Endometrial microvascular endothelial cells (primary cell): Measurements from ENCODE around the gene CEP89. TPM values are rescaled to one million over a fixed set of nuclear protein-coding genes. Genes with fewer than 3 reads are reported as not detected.
"Not testable (repeated sequence)": the region's sequence is repeated elsewhere in the genome, so short reads cannot be mapped to it uniquely, and the experiment has no call there.

ENCODE experiments used
- in situ Hi-C: cut with HindIII; loops from 2 replicates; pipeline ENCODE4 v1.10.0; 2017; ENCODE audit warnings: low sequenced_read_pairs, low pct_unique_long_range_greater_than_20kb; ENCODE audit errors: inconsistent ontology term
- total RNA-seq: library from RNA; depleted of rRNA; stranded (reverse); fragments of >200 nt; gene quantifications from one replicate; pipeline ENCODE4 v1.2.3, GENCODE V29; 2015; ENCODE audit errors: inconsistent ontology term

CEP89 gene
- total RNA-seq, 1 donor from 2014 or later: 31.6 TPM

- in situ Hi-C loops: no loop called here
Observed at GRCh38 chr19:32876919-32877285, 94.9 kb downstream of the CEP89 start.

DNA sequence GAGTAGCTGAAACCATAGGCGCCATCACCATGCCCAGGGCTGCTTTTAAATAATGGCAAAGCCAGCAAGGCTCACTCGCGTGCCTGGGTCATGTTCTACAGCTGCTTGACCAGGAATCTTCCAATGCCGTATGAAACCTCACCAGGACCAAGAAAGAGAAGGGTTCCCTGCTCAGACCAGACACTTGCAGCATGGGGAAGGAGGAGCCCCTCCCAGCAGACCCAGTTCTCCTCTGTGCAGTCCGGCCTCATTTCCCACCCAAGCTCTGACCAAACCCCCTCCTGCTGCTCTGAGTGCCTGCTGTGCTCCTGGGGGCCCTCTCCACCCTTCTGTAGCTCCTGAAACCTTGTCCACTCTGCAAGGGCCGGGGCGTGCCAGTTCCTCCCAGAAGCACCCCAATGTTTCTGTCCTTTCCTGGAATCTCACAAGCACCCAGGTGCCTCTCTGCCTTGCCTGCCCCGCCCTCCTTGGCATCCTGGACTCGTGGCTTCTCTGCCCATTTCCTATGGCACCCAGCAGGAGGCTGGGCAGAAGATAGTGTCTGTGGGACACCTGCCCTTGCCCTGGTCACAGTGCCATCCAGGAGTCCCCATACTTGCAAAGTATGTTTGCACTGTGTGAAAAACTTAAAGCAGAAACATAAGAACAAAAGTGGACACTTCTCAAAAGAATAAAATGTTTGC is 95.4 kb downstream of the CEP89 start:
- in situ Hi-C loops: no loop called here

DNA sequence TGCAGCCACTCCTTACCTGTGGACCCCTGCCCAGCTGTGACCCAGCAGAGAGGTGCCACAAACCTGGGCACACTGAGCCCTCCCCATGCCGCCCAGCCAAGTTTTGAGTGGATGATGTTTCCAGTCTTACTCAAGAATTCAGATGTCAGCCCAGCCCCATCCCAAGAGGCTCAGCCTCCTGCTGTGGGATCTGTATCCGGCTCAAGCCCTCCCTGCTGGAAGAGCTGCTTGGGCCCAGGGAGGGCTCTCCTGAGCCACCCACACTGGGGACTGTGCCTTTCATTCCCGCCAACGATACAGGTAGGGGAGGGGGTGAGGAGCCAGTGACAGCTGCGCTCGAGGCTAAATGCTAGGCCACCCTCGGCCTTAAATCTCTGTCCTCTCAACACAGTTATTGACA is 96.3 kb downstream of the CEP89 start:
- in situ Hi-C loops: no loop called here

DNA sequence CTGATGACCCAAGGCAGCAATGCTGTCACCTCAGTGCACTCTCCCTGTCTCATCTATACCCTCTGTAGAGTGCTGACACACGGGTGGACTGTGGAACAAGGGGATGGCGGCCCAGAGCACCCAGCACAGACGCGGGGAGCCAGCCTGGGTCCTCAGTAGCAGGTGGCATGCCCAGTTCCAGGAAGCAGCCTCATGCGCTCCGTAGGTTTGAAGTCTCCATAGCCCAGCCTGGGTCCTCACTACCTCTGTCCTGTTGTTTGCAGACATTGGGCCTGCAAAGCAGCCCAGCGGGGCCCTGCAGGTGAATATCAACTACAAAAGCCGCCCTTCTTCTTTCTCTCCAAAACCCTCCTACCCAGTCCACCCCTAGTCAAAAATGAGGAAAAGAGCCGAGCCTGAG is 97.2 kb downstream of the CEP89 start:
- in situ Hi-C loops: no loop called here

GRCh38 chr19:32873247-32873959 is 98.4 kb downstream of the CEP89 start:
- in situ Hi-C loops: no loop called here

DNA sequence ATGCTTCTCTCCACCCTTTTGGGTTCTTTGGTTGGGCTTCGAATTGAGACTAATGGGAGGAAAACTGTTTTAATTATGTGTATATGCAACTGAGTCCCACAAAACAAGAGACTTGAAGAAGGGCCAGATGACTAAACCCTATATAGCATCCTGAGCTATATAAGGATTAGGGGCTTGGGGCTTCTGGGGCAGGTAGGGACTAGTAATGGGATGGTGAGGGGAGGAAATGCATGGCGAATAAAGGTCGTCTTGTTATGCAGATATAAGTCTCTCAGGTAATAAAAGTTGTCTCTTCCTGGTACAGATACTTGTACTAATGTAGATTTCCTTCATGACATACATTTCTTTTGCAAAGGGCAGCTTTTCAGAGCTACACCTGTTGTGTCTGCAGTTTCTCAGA is 99.4 kb downstream of the CEP89 start:
- in situ Hi-C loops: no loop called here

GRCh38 chr19:32870981-32871451 is 100.7 kb downstream of the CEP89 start:
- in situ Hi-C loops: no loop called here

DNA sequence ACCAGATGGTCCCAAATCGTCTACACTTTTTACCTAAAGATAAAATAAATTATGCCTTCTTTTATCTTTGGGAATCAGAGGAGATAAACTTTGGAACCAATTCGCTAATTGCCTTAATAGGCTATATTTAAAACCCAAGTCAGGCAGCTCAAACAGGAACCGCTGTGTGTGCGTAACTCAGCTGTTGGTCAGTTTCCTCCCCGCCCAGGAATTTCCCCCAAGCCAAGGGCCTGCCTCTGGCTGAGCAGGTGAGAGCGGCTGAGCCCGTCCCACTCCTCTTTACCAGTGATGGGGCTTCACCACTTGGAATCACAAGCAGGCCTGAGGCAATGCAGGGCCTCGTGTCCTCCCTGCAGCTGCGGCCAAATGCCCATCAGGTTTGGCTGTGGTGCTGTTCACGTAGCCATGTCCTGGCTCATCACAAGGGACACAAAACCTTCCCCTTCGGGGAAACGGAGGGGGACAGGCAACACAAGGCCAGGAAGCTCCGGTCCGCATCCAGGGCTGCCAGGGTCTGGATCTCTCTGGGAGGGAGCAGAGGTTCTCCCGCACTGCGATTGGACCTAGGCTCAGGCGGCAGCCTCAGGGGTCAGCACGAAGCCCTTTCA is 101.7 kb downstream of the CEP89 start:
- in situ Hi-C loops: no loop called here

- in situ Hi-C loops: no loop called here
Observed at GRCh38 chr19:32869369-32869965, 102.3 kb downstream of the CEP89 start, which contains the start of gene SLC7A9. TSS of gene SLC7A9 (minus strand) at chr19:32869767. CDS start at chr19:32868534, 1,233 bp downstream.

- in situ Hi-C loops: no loop called here
Observed at GRCh38 chr19:32868206-32868950, 103.4 kb downstream of the CEP89 start.

DNA sequence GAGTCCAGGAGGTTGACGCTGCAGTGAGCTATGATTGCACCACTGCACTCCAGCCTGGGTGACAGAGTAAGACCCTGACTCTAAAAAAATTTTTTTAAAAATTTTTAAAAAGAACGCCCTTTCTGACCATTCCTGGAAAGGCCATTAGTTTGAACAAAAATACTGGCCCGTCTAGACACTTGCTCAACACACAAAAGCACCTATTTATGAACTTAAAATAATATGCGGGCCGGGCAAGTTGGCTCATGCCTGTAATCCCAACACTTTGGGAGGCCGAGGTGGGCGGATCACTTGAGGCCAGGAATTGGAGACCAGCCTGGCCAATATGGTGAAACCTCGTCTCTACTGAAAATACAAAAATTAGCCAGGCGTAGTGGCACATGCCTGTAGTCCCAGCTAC is 104.3 kb downstream of the CEP89 start:
- in situ Hi-C loops: not testable (repeated sequence)

GRCh38 chr19:32866564-32867265 is 105.0 kb downstream of the CEP89 start:
- in situ Hi-C loops: no loop called here

- in situ Hi-C loops: no loop called here
Observed at GRCh38 chr19:32866061-32866460, 105.7 kb downstream of the CEP89 start.

GRCh38 chr19:32865326-32865725 is 106.4 kb downstream of the CEP89 start:
- in situ Hi-C loops: no loop called here

DNA sequence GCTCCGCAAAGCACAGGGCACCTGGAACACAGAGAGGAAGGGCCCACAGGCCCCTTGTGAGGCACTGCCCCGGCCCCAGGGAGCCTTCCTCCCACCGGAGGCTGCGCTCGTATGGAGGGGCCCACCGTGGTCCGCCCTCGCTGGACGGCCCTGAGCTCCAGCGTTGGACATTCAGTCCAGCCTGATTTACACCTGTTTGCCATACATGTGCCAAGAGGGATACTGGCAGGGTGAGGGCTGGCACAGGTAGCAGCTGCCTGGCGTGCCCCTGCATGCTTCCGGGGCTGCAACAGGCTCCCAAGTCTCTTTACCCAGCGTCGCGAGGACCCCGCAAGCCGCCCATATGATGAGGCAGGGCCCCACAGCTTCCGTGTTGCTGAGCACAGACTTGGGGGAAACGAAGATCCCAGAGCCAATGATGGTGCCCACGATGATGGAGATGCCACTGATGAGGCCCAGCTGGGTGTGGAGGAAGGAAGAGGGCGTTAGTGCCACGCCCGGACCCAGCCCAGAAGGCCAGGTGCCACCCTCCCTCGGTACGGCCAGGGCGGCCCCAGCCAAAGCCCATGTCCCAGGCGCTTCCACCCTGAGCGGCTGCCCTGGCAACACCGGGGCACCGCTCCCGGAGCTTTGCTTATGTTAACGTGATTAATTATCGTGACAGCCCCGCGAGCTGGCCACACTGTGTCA is 107.3 kb downstream of the CEP89 start:
- in situ Hi-C loops: no loop called here

DNA sequence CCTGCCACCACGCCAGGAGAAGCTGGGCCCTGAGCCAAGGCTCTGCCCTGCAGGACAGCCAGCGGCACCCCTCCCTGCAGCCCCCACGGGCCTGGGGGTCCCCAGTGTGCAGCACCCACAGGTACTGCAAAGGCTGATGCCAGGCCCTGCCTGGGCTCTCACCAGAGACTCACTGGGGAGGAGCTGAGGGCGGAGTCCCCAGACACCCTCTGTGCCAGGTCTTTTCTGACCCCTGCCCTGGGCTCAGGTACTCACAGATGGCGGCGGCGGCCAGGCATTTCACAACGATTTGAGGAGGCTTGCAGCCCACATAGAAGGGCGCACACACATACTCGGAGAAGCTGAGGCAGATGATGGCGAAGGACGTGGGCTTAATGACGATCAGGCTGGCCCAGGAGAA is 107.9 kb downstream of the CEP89 start:
- in situ Hi-C loops: no loop called here

DNA sequence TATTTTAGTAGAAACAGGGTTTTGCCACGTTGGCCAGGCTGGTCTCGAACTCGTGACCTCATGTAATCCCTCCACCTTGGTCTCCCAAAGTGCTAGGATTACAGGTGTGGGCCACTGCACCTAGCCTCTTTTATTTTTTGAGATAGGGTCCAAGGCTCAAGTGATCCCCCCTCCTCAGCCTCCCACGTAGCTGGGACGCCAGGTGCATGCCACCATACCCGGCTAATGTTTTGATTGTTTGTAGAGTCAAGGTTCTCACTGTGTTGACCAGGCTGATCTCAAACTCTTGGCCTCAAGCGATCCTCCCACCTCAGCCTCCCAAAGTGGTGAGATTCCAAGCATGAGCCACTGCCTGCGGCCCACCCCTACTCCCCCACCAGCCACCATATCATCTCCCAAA is 108.5 kb downstream of the CEP89 start:
- in situ Hi-C loops: no loop called here

DNA sequence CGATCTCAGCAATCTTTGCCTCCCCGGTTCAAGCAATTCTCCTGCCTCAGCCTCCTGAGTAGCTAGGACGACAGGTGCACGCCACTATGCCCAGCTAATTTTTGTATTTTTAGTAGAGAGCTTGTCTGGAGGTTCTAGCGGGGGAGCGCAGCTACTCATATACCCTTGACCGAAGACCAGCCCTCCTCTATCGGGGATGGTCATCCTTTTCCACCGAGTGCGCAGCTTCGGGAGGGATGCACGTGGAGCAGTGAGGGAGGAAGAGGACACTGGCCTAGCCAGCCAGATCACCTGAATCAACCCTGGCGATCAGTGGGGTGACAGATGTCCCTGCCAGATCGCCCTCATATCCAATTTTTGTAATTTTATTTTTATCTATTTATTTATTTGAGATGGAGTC is 109.0 kb downstream of the CEP89 start:
- in situ Hi-C loops: no loop called here
